GM18873 (cell line): ENCODE data around the gene TRIP12.
"Not testable (repeated sequence)": the region's sequence is repeated elsewhere in the genome, so short reads cannot be mapped to it uniquely, and the experiment has no call there.

ENCODE experiments used
- ATAC-seq: cut with Tn5 transposase; IDR thresholded peaks from one replicate; pipeline ENCODE4 v1.9.1; 2021; ENCODE audit warnings: mild to moderate bottlenecking, moderate library complexity, moderate number of reproducible peaks; ENCODE audit not compliant: unreplicated experiment, low FRiP score

TRIP12 gene

DNA sequence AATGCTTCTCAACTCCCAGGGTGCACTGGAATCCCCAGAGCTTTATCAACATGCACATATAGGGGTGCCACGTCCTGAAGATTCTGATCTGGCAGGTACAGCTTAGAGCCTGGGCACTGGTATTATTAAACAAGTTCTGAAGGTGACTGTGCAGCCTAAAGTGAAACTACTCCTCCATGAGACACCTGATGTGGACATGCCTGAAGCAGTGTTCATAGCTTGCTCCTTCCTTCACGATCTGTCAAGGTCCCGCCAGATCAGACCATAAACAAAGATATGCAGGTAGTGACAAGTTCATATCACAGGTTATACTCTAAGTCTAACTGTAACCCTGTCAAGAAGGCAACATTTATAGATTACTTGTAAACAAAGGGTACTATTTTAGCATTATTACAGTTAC, 142.2 kb downstream of the TRIP12 start:
- ATAC-seq: no peak

DNA sequence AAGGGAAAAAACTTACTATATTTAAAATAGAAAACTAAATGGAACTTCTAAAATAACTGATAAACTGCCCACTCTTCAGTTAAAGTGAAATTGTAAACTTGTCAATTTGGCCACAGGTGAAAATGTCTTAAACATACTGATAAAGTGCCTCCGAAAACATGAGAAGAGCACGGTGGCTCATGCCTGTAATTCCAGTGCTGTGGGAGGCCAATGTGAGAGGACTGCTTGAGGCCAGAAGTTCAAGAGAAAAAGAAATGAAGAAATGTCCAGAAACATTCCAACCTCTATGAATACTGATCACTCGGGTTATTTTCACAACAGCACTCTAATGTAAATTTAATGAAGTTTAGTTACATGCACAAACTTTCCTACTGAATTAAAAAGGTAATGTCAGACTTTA, 144.1 kb downstream of the TRIP12 start:
- ATAC-seq: no peak

DNA sequence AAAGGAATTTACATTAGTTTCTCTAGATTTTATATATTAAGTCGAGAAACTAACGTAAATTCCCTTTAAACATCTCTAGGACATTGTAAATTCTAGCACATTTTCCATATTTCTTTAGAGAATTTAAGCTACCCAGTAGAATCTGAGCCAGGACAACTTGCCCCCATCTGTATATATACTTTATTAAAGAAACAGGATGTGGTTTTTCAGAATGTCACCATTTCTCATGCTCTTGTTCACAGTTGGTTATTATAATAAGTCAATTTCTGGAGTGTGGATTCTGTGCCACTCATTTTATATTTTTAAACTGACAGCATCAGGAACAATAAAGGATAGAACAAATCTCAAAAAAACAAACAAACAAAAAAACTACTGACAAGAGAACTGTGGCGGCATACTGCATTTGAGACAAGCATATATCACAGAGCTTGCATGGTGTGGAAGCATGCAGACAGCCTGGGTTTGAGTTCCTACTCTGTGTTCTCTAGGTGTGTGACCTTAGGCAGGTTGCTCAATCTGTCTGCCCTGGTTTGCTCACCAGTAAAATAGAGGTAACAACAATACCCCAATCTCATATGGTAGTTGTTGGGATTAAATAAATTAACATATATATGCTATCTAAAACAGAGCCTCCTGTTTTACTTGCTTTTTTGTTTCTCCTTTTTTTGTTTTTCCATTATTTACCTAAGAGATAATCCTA, 146.0 kb downstream of the TRIP12 start:
- no peak for ATAC-seq

DNA sequence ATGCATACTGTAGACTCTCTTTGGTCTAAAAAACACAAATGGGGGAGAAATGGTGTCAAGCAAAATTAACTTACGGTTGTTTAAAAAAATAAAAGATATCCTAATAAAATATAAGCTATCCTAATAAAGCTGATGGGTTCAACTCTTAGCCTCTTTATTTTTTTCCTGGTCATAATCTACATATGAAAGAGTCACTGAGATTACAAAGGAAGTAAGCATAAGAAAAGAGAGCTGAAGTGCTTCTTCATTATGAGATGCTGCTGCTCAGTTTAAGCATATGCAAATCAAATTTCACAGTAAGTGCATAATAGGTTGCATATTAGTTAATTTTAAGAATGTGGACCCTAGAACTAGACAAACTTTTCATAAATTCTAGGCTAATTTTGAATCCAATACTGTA, 147.6 kb downstream of the TRIP12 start:
- ATAC-seq: no peak

DNA sequence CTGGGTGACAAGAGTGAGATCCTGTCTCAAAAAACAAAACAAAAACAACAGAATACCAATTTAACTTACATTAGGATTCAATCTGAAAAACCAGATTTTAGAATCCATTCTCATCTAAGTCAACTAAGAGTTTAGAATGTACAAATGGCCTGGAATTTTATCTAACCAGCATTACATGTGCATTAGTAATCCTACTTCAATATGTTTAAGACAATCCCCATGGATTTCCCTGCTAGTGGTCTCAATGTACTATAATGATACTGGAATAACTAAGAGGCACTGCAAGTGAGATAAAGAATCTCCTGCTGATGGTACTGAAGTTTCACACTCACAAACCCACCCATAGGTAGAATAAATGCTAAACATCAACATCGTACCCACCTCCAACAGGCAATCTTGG, 153.6 kb downstream of the TRIP12 start:
- no peak for ATAC-seq

DNA sequence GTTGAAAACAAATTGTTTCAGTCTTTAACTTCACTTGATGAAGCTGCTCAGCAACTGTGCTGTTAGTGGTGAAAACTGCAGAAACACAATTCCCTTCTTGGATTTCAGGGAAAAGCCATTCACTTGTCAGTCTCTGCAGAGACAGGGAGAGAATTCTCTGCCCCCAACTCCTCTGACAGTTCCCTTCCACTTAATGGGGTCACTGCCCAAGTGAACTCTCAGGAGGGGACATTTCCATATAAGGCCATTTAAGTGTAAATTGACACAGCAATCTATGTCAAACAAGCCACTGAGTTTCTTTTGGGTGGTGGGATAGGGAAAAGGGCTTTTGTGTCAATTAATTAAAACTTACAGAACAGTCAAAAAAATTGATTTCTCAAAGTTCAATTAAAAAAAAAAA, 156.1 kb downstream of the TRIP12 start:
- ATAC-seq: no peak

DNA sequence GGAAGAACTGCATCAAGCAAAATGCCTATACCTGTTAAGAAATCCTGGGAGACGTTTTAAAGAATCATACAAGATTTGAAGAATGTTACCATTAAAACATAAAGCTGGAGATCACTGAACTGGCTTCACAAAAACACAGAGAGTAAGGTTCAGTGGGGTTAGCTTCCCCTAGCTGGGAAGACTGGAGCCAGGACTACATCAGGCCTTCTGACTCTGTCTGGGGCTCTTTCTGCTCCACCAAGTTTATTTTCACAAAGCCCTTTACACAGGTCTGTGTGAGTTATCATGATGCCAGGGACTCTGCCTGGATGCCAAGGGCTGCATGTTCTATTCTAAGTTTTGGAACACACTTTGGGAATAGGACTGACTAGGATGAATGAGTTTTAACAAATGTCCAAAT, 160.1 kb downstream of the TRIP12 start:
- ATAC-seq: no peak

DNA sequence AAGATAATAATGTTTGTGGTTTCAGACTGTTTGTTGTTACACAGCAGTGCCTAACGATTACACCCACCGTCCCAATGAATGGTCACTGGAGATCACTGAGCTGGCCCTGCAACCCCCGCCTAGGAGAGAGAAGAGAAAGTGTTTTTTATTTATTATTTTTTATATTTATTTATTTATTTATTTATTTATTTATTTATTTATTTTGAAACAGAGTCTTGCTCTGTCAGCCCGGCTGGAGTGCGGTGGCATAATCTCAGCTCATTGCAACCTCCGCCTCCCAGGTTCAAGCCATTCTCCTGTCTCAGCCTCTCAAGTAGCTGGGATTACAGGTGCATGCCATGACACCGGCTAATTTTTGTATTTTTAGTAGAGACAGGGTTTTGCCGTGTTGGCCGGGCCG, 164.3 kb downstream of the TRIP12 start:
- not testable (repeated sequence) for ATAC-seq

DNA sequence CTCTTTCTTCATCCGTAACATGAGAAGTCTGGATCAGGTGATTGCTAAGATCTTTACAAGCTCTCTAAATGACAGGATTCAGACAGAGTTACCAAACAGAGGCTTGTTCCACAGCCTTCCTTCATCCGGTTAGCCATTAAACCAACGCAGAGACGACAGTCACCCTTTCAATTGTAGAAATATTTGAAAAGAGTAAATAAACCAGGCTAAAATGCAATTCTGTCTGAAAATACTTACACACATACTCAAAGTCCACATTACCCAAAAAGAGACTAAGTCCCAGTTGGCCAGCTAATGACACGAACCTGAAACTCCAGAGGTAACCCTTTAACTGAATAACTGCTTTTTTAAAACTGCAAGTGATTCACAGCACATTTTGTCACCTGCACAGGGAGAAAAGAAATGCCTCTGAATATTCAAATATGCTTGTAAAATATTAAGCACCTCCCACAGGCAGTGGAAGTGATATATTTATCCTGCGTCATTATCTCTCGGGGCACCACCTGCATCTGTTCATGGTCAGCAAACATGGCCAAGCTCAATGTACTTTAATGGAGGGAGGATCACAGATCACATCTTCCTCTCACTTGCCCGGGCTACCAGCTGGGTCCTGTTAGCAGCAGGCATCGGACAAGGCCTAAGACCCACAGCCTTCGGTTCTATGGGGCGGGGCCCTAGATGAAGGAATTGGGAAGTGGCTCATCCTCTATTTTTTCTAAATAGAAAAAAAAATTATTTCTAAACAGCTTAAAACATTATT, 168.7 kb downstream of the TRIP12 start:
- ATAC-seq: no peak

DNA sequence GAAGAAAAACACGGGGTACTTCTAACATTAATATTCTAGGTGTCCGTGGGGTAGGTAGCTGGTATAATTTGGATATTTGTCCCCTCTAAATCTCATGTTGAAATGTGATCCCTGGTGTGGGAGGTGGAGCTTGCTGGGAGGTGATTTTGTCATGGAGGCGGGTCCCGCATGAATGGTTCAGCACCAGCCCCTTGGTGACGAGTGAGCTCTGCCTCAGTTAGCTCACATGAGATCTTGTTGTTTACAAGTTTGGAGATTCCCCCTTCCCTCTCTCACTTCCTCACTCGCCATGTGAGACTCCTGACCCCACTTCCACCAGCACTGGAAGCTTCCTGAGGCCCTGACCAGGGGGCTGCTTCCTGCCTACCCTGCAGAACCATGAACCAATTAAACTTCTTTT, 172.0 kb downstream of the TRIP12 start:
- no peak for ATAC-seq

DNA sequence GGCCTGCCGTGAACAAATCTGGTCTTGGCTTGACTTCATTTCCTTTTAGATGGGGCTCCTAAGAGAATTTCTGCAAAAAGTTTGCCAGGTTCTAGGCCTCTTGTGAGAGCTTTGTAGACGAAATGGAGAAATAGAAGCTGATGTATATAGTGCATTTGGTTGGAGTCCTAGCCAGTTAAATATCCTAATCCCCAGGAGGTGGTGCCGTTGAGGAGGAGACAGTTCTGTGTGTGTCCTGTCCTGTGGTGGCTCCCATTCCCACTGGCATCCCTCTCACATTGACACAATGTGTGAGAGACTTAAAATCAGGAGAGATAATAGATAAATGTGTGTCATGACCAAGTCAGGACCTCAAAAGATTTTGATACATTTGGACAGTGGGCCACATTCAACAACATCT, 172.9 kb downstream of the TRIP12 start:
- no peak for ATAC-seq

DNA sequence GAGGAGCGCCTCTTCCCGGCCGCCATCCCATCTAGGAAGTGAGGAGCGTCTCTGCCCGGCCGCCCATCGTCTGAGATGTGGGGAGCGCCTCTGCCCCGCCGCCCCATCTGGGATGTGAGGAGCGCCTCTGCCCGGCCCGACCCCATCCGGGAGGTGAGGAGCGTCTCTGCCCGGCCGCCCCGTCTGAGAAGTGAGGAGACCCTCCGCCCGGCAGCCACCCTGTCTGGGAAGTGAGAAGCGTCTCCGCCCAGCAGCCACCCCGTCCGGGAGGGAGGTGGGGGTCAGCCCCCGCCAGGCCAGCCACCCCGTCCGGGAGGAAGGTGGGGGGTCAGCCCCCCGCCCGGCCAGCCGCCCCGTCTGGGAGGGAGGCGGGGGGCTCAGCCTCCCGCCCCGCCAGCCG, 179.1 kb downstream of the TRIP12 start:
- ATAC-seq: not testable (repeated sequence)

DNA sequence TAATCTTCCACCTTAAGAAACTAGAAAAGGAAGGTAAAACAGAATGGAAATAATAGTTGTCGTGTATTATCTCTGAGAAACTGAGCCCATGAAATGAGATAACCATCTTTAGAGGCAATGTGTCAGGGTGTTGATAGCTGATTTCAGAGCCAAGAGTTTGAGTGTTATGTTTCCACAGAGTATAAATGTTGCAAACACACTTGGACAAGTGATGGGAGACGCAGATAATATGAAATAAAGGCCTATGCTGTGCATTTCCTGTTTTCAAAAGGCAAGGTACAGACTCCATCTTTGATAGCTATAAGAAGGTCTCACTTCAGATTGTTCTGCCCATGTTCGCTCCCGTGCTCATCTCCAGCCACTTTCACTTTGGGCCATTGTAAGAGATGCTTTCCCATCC, 181.5 kb downstream of the TRIP12 start:
- no peak for ATAC-seq

DNA sequence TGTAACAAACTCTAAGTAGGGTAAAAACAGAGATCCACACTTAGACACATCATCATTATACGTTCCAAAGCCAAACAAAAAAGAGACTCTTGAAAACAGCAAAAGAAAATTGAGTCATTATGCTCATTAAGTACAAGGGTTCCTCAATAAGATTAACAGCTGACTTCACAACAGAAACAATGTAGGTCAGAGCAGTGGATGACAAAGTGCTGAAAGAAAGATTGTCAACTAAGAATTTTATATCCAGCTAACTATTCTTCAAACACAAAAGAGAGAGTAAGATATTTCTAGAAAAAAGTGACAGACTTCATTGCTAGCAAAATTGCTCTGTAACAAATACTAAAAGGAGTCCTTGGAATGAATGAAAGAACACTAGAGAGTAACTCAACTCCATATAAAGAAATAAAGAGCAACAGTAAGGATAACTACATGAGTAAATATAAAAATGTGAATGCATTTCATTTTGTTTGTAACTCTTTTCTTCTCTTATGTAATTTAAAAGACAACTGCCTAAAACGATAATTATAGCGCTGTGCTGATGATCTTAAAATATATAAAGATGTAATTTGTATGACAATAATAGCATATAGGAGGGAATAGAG, 183.7 kb downstream of the TRIP12 start:
- ATAC-seq: no peak

DNA sequence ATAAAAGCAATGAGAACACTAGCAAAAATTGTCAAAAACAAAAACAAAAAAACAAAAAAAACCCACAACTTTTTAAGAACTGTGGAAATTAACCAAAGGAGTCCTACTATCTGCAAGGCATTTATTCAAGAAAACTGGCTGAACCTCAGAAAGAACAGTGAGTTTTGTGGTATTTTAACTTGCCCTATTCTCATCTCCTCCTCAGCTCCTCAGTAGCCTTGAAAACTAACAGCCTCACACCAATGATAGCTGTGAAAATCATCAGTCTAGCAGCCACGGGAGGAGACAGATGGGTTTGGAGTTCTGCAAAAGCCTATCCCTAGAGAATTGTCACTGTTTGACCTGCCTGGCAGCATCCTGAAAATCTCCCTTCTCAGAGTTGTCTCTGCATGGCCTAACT, 187.4 kb downstream of the TRIP12 start:
- ATAC-seq: no peak

DNA sequence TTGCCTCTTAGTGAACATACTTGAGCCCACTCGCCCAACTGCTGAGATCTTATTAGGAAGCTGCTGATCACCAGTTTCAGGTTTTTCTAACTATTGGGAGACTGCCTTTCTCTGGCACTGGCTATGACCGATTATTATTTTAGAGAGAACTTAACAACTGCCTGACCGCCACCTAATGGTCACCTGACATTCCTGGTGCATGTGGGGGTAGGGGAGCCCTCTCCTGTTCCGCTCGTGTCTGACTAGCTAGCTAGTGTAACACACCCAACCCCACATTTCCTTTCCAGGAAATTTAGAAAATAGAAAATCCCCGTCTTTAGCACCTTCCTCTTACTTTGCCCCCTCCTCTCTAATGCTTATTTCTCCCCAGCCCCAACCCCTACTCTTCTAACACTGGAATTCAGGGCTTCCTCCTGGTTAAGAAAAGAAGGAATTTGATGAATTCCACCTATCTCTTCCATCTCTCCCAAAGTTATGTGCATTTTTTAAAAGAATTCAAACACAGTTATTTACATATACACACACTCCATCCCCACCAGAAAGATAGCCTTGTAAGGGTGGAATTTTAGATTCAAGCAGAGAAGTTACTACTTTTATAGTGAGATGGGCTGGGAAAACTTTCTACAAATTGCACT, 188.1 kb downstream of the TRIP12 start:
- ATAC-seq: no peak

DNA sequence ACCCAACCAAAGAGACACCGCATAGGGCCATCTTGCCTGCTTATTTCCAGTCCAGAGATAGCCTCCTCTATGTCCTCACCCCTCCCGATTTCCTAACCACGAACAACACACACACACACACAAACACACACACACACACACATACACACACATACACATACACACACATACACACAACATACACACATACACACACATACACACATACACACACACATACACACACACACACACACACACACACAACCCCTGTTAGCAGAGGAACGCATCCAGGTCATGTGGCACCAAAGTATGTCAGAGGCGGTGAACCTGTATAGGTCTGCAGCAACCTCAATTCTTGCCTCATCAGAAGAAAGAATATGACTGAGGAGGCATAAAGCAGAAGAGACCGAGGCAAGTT, 188.9 kb downstream of the TRIP12 start:
- ATAC-seq: no peak

DNA sequence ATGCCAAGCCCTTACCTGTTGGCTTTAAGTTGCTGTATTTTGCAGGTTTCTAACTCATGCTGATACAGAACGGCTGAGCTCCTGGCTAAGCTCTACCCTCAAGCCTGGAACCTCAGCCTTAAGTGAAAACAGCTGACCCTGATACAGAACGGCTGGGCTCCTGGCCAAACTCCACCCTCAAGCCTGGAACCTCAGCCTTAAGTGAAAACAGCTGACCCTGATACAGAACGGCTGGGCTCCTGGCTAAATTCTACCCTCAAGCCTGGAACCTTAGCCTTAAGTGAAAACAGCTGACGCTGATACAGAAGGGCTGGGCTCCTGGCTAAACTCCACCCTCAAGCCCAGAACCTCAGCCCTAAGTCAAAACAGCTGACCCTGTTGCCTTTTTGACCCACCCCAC, 189.9 kb downstream of the TRIP12 start:
- no peak for ATAC-seq

DNA sequence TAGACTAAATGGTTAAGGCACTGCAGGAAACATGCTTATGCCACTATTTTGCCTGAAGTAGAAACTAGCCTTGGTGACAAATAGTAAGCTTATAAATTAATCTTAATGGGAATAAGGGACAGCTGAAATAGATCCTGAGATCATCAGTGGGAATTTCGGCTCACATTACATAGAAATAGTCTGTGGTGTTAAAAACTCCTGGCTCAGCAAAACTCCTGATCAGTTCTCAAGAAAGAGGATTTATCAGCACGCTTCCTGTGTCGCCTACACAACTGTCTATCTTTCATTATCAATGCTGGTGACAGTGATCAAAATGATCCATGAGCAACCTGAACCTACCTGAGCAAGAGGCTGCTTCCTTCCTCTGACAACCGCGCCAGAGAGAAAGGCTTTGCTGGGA, 190.4 kb downstream of the TRIP12 start:
- ATAC-seq: no peak

DNA sequence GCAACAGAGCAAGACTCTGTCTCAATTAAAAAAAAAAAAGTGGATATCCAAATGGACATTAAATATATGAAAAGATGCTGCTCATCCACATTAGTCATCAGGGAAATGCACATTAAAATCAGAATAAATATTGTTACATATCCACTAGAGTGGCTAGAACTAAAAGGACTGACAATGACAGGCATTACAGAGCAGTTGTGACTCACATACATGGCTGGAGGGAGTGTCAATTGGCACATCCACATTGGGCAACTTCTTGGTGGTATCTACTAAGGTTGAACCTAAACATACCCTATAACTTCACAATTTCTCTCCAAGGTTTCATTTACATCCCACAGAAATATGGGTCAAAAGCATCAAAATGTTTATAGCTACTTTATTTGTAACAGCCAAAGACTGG, 193.4 kb downstream of the TRIP12 start:
- ATAC-seq: no peak

DNA sequence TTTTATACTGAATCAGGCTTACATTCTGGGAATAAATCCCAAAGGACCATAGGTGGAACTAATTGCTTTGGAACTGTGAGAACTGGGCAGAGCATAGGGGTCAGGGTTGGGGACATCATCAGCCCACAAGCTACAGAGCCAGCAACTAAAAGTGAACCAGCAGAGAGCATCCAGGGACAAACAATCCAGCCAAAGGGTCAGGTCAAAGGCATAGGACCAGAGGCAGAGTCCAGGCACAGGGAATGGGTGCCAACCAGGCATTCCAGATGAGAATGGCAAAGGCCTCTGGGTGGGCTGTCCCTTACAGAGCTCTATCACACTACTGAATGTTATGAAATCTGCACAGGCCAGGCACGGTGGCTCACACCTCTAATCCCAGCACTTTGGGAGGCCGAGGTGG, 195.2 kb downstream of the TRIP12 start:
- ATAC-seq: no peak
